Liver (tissue), 9 donors: ENCODE results near the gene COL24A1. TPM values are rescaled to one million over a fixed set of nuclear protein-coding genes. Genes with fewer than 3 reads are reported as not detected.

Experiments used
- DNase-seq: peaks from one replicate; pipeline ENCODE4 v3.0.0-alpha.2; 2017; ENCODE audit warnings: low spot score
- H3K27ac ChIP-seq, 2 donors: one replicate each; pipeline ENCODE4 v1.7.0; 2013; ENCODE audit warnings: inconsistent platforms in 2 of 2, low read length in 2 of 2, control low read depth in 1 of 2, low read depth in 1 of 2, mild to moderate bottlenecking in 1 of 2
- H3K27me3 ChIP-seq, 4 donors: one replicate each; pipeline versions ENCODE4 v1.6.1 to v1.7.0; 2013; ENCODE audit warnings: low read length in 3 of 4, inconsistent platforms in 1 of 4, mild to moderate bottlenecking in 1 of 4, moderate library complexity in 1 of 4; ENCODE audit not compliant: control insufficient read depth in 4 of 4, insufficient read depth in 4 of 4
- H3K36me3 ChIP-seq, 4 donors: one replicate each; pipeline versions ENCODE4 v1.6.1 to v1.7.0; 2013; ENCODE audit warnings: low read length in 3 of 4, mild to moderate bottlenecking in 3 of 4, low read depth in 1 of 4, moderate library complexity in 1 of 4; ENCODE audit not compliant: control insufficient read depth in 4 of 4, insufficient read depth in 3 of 4
- H3K4me1 ChIP-seq, 4 donors: one replicate each; pipeline versions ENCODE4 v1.6.1 to v1.7.0; 2013; ENCODE audit warnings: low read length in 3 of 4, mild to moderate bottlenecking in 3 of 4, moderate library complexity in 1 of 4; ENCODE audit not compliant: control insufficient read depth in 4 of 4, insufficient read depth in 4 of 4
- H3K4me3 ChIP-seq, 3 donors: one replicate each; pipeline versions ENCODE4 v1.6.1 to v1.7.0; 2013; ENCODE audit warnings: low read length in 3 of 3, control low read depth in 1 of 3, low read depth in 1 of 3, mild to moderate bottlenecking in 1 of 3
- H3K9ac ChIP-seq, 2 donors: one replicate each; pipeline ENCODE4 v1.7.0; 2013; ENCODE audit warnings: low read length in 2 of 2, mild to moderate bottlenecking in 2 of 2, moderate library complexity in 2 of 2, control low read depth in 1 of 2, low read depth in 1 of 2
- H3K9me3 ChIP-seq, 4 donors: one replicate each; pipeline versions ENCODE4 v1.6.1 to v1.7.0; 2013; ENCODE audit warnings: low read length in 3 of 4; ENCODE audit not compliant: control insufficient read depth in 4 of 4
- FOXA1 ChIP-seq: IDR thresholded peaks from 2 replicates; pipeline ENCODE4 v1.6.1; 2016; ENCODE audit warnings: antibody characterized with exemption
- FOXA2 ChIP-seq: IDR thresholded peaks from 2 replicates; pipeline ENCODE4 v1.6.1; 2016; ENCODE audit warnings: antibody characterized with exemption
- HNF4A ChIP-seq, 2 donors: conservative IDR thresholded peaks; 2 replicates each; pipeline ENCODE4 v1.6.1; 2016; ENCODE audit warnings: antibody characterized with exemption in 2 of 2, mild to moderate bottlenecking in 2 of 2
- HNF4G ChIP-seq: IDR thresholded peaks from 2 replicates; pipeline ENCODE4 v1.6.1; 2016; ENCODE audit warnings: antibody characterized with exemption
- JUND ChIP-seq, 2 donors: IDR thresholded peaks; 2 replicates each; pipeline ENCODE4 v1.6.1; 2016; ENCODE audit warnings: antibody characterized with exemption in 2 of 2
- NR2F2 ChIP-seq: IDR thresholded peaks from 2 replicates; pipeline ENCODE4 v1.6.1; 2016; ENCODE audit warnings: antibody characterized with exemption
- RXRA ChIP-seq, 2 donors: IDR thresholded peaks; 2 replicates each; pipeline ENCODE4 v1.6.1; 2017 to 2018; ENCODE audit warnings: antibody characterized with exemption in 2 of 2, mild to moderate bottlenecking in 1 of 2
- SP1 ChIP-seq: IDR thresholded peaks from 2 replicates; pipeline ENCODE4 v1.6.1; 2018; ENCODE audit warnings: antibody characterized with exemption, mild to moderate bottlenecking
- TAF1 ChIP-seq: conservative IDR thresholded peaks from 2 replicates; pipeline ENCODE4 v1.6.1; 2016; ENCODE audit warnings: antibody characterized with exemption, mild to moderate bottlenecking
- WGBS: extraction: QIAGEN DNeasy Blood & Tissue Kit; methylation state at CpG from one replicate; pipeline ENCODE4 v1.1.7; 2013; 5-methylcytosine and 5-hydroxymethylcytosine counted together
- polyA plus RNA-seq, 2 donors: library from polyadenylated mRNA; stranded (reverse) in 1 of 2; unstranded in 1 of 2; fragments of 200-250 nt in 1 of 2; fragments of >200 nt in 1 of 2; fragmentation: Nextera tagmentation in 1 of 2; extraction: Ambion mirVana in 1 of 2; gene quantifications; one replicate each; pipeline versions ENCODE4 v1.2.1 to v1.2.3, GENCODE V29; 2013 to 2015
- total RNA-seq, 2 donors: library from RNA; depleted of rRNA; stranded (reverse); fragments of >200 nt; gene quantifications; one replicate each; pipeline ENCODE4 v1.2.3, GENCODE V29; 2014
- TF ChIP-seq, protein P1 (sequence below): fragments of 150-350 bp; IDR thresholded peaks from 2 replicates; pipeline ENCODE4 v1.5.1; 2017; ENCODE audit warnings: improper control_type of control experiment, low read depth, low read length; ENCODE audit not compliant: missing input control
- TF ChIP-seq, protein P2 (sequence below): IDR thresholded peaks from 2 replicates; pipeline ENCODE4 v1.6.1; 2016; ENCODE audit warnings: antibody characterized with exemption
- TF ChIP-seq, protein P3 (sequence below): IDR thresholded peaks from 2 replicates; pipeline ENCODE4 v1.6.1; 2016; ENCODE audit warnings: antibody characterized with exemption
- donor health status: healthy.
- donor health status: healthy.
- donor health status: healthy.
- donor health status: healthy.
- donor health status: healthy.

Gene COL24A1
- total and polyA plus RNA-seq, 4 donors: under 0.01 to 0.28 (median 0.01) TPM; not detected in 1

DNA sequence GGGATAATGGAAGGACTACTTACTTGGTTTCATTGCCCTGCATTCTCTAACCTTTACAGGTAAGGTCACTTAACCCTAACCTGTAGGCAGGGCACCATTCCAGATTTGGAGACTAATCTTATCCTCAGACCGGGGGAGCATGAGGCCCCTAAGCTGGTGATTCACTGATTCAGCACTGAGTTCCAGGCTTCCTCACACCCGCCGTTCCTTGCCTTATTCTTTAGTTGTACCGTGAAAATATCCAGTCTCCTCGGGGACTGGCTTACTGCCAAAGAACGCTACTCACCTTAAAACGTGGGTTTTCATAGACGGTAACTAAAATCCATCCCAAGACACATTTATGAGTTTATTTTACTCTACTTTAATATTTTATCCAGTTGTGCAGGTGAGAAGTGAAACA is 44.3 kb upstream of the COL24A1 start:
- no peak for TF ChIP-seq FOXA2
- no peak for TF ChIP-seq HNF4A (conservative IDR thresholded peaks at IDR 0.05)
- TF ChIP-seq, protein P1, sequence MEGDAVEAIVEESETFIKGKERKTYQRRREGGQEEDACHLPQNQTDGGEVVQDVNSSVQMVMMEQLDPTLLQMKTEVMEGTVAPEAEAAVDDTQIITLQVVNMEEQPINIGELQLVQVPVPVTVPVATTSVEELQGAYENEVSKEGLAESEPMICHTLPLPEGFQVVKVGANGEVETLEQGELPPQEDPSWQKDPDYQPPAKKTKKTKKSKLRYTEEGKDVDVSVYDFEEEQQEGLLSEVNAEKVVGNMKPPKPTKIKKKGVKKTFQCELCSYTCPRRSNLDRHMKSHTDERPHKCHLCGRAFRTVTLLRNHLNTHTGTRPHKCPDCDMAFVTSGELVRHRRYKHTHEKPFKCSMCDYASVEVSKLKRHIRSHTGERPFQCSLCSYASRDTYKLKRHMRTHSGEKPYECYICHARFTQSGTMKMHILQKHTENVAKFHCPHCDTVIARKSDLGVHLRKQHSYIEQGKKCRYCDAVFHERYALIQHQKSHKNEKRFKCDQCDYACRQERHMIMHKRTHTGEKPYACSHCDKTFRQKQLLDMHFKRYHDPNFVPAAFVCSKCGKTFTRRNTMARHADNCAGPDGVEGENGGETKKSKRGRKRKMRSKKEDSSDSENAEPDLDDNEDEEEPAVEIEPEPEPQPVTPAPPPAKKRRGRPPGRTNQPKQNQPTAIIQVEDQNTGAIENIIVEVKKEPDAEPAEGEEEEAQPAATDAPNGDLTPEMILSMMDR: no peak
- no peak for TF ChIP-seq RXRA (IDR thresholded peaks at IDR 0.05)
- TF ChIP-seq NR2F2: no peak
- TF ChIP-seq SP1: no peak
- TF ChIP-seq FOXA1: no peak

DNA sequence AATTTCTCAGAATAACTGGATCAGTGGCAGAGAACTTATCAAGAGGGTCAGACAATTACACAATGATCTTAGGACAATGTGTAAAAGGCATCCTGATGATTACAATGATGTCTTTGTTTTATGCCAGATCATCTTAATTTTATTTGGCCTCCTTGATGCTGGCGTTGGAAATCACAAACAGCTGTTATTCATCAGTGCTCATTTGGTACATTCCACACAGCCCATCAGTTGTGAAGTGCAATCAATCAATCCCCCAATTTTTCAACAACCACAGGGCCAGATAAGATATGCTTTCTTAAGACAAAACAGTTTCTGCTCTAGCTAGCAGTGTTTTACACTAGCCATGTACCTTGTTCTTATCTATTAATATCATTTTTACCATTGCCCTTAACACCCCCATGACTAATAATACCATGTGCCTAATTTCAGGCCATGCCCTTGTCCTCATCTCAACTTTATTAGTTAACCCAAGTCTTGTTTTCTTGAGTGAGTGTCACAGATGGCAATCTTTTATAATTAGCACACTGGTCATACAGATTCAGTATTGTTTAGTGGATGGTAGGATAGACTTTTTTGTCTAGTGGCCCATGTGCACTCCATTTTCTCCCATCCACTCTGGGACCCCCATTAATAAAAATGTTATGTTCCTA is 40.8 kb upstream of the COL24A1 start:
- Histone ChIP-seq H3K27me3 (no peaks in the 10 kb centered on the region), H3K4me3 (no peak overlapping the region), H3K36me3 (no peaks in the 10 kb centered on the region), H3K9me3 (no peaks in the 10 kb centered on the region), H3K4me1 (no peaks in the 10 kb centered on the region), H3K9ac (no peak overlapping the region), H3K27ac (no peak overlapping the region)
- DNase-seq: no peak
- WGBS: 35% methylated on average over 1 of the region's 1 CpG
- TF ChIP-seq RXRA (IDR thresholded peaks at IDR 0.05) (no peak), TAF1 (no peak), FOXA2 (no peak), HNF4G (no peak)

More for the DNA sequence above, 44.3 kb upstream of the COL24A1 start:
- Histone ChIP-seq H3K9ac (no peak overlapping the region), H3K27me3 (no peaks in the 10 kb centered on the region), H3K4me1 (no peaks in the 10 kb centered on the region), H3K36me3 (no peaks in the 10 kb centered on the region), H3K27ac (no peak overlapping the region), H3K9me3 (no peaks in the 10 kb centered on the region), H3K4me3 (no peak overlapping the region)
- DNase-seq: no peak
- 81% methylated on average over 8 of the region's 8 CpGs for WGBS

DNA sequence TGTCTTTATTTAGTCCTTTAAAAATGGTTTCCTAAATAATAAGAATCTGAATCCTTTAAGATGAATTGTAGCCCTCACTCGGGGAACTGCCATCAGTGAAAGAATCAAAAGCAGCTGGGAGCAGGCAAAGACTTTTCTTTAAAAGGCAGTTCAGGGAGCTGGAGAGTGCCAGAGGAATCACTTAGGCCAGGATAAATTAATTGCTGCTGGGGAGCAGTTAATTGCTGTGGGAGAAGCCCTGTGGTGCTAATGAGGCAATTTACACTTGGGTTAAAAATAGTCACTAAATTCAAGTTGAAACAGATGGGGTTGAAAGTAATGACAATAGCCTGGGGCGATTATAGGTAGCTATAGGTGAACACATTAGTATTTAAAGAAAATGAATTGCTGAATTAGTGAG is 38.7 kb upstream of the COL24A1 start:
- no peak for DNase-seq
- H3K27ac ChIP-seq: no peak overlapping the region
- H3K4me3 ChIP-seq: no peak overlapping the region
- no peaks in the 10 kb centered on the region for H3K9me3 ChIP-seq
- H3K9ac ChIP-seq: no peak overlapping the region
- H3K36me3 ChIP-seq: no peaks in the 10 kb centered on the region
- no peaks in the 10 kb centered on the region for H3K27me3 ChIP-seq
- H3K4me1 ChIP-seq: no peaks in the 10 kb centered on the region
- TF ChIP-seq RXRA (IDR thresholded peaks at IDR 0.05) (no peak), FOXA1 (no peak), FOXA2 (no peak)
- TF ChIP-seq, protein P2, sequence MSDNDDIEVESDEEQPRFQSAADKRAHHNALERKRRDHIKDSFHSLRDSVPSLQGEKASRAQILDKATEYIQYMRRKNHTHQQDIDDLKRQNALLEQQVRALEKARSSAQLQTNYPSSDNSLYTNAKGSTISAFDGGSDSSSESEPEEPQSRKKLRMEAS: no peak
- WGBS: 43% methylated on average over 2 of the region's 2 CpGs

DNA sequence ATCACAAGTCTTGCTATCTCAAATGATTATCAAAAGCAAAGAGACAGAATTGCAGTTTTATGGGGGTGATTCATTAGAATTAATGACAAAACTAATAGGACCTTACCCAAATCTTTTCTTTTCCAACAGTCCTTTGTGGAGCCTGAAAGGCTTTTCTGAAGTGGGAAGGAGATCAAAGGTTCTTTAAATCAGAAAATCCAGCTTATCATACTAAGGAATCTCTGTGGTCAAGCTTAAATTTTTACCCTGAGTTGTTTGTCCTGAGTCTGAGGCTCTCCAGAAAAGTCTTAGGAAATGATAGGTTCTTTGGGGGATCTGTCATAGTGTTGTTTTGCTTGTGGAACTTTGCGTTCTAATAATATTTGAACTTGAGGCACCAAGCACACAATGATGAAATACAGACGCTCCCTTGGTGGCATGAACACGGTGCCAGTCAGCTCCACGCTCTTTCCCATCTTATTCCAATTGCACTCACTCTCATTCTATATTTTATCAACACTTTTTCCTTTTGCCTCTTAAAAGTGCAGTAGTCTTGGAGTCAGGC is 38.0 kb upstream of the COL24A1 start:
- Histone ChIP-seq H3K27ac (no peak overlapping the region), H3K9ac (no peak overlapping the region), H3K4me3 (no peak overlapping the region), H3K9me3 (no peaks in the 10 kb centered on the region), H3K27me3 (no peaks in the 10 kb centered on the region), H3K4me1 (no peaks in the 10 kb centered on the region), H3K36me3 (no peaks in the 10 kb centered on the region)
- DNase-seq: no peak
- 59% methylated on average over 4 of the region's 4 CpGs for WGBS
- TF ChIP-seq SP1: no peak
- TF ChIP-seq NR2F2: no peak
- no peak for TF ChIP-seq TAF1
- no peak for TF ChIP-seq JUND (IDR thresholded peaks at IDR 0.05)
- TF ChIP-seq HNF4A (conservative IDR thresholded peaks at IDR 0.05): no peak
- TF ChIP-seq RXRA (IDR thresholded peaks at IDR 0.05): no peak
- TF ChIP-seq, protein P1: no peak
- TF ChIP-seq, protein P3, sequence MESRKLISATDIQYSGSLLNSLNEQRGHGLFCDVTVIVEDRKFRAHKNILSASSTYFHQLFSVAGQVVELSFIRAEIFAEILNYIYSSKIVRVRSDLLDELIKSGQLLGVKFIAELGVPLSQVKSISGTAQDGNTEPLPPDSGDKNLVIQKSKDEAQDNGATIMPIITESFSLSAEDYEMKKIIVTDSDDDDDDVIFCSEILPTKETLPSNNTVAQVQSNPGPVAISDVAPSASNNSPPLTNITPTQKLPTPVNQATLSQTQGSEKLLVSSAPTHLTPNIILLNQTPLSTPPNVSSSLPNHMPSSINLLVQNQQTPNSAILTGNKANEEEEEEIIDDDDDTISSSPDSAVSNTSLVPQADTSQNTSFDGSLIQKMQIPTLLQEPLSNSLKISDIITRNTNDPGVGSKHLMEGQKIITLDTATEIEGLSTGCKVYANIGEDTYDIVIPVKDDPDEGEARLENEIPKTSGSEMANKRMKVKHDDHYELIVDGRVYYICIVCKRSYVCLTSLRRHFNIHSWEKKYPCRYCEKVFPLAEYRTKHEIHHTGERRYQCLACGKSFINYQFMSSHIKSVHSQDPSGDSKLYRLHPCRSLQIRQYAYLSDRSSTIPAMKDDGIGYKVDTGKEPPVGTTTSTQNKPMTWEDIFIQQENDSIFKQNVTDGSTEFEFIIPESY: no peak
